Muscle layer of duodenum (tissue), 2 donors: Measurements from ENCODE around the gene C1RL.

ENCODE experiments used
- H3K27ac ChIP-seq: one replicate; pipeline ENCODE4 v1.7.0; 2013; ENCODE audit warnings: mild to moderate bottlenecking, low read length
- H3K27me3 ChIP-seq: one replicate; pipeline ENCODE4 v1.7.0; 2013; ENCODE audit warnings: low read depth, mild to moderate bottlenecking, control low read depth, low read length
- H3K36me3 ChIP-seq, 2 donors: one replicate each; pipeline ENCODE4 v1.7.0; 2013; ENCODE audit warnings: low read length in 2 of 2, control low read depth in 1 of 2, mild to moderate bottlenecking in 1 of 2; ENCODE audit not compliant: insufficient read depth in 2 of 2, control insufficient read depth in 1 of 2
- H3K4me1 ChIP-seq, 2 donors: one replicate each; pipeline ENCODE4 v1.7.0; 2013; ENCODE audit warnings: low read length in 2 of 2, mild to moderate bottlenecking in 2 of 2, control low read depth in 1 of 2, moderate library complexity in 1 of 2; ENCODE audit not compliant: insufficient read depth in 2 of 2, control insufficient read depth in 1 of 2
- H3K4me3 ChIP-seq, 2 donors: one replicate each; pipeline ENCODE4 v1.7.0; 2013; ENCODE audit warnings: low read length in 2 of 2, low read depth in 1 of 2, mild to moderate bottlenecking in 1 of 2
- H3K9me3 ChIP-seq, 2 donors: one replicate each; pipeline ENCODE4 v1.7.0; 2013; ENCODE audit warnings: low read length in 2 of 2, control low read depth in 1 of 2, mild to moderate bottlenecking in 1 of 2; ENCODE audit not compliant: control insufficient read depth in 1 of 2
- donor health status: healthy.

Gene C1RL

DNA sequence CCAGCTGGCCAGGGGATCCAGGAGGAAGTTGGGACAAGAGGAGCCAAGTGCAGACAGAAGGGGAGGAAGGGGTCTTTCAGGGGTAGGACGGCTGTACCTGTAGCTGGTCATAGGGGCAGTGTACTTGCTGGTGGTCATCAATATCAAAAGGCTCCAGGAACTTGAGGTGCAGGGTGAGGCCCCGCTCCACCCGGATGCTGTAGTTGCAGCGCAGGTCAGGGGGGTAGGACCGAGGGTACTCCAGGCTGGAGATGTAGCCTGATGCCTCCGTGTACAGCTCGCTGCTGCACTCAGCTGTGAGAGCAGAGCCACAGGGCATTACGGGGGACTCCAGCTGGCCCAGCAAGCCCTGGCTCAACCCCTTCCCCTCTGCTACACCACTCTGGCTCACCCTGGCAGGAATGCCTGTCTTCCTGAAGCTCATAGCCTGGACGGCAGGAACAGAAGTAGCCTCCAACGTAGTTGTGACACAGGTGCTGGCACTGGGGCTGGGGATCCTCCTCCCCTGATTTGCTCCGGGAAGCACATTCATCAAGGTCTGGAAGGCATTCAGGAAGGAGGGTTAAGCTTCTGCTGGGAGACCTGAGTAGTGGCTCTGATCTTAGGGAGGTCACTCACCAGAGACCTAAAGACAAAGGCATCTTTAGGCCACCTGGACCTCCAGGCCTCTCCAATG is 19.7 kb downstream of the C1RL start:
- Histone ChIP-seq H3K9me3 (no peaks in the 10 kb centered on the region), H3K27me3 (no peaks in the 10 kb centered on the region), H3K4me3 (no peak overlapping the region), H3K36me3 (peaks cover 20 to 49% of the 10 kb centered on the region in 2 donors), H3K4me1 (peaks cover 4 to 17% of the 10 kb centered on the region in 2 donors), H3K27ac (no peak overlapping the region)

GRCh38 chr12:7083125-7083524 is 25.9 kb downstream of the C1RL start:
- Histone ChIP-seq H3K4me1 (no peaks in the 10 kb centered on the region), H3K27ac (no peak overlapping the region), H3K4me3 (no peak overlapping the region), H3K27me3 (no peaks in the 10 kb centered on the region), H3K36me3 (peaks cover 36 to 58% of the 10 kb centered on the region in 2 donors), H3K9me3 (no peaks in the 10 kb centered on the region)

DNA sequence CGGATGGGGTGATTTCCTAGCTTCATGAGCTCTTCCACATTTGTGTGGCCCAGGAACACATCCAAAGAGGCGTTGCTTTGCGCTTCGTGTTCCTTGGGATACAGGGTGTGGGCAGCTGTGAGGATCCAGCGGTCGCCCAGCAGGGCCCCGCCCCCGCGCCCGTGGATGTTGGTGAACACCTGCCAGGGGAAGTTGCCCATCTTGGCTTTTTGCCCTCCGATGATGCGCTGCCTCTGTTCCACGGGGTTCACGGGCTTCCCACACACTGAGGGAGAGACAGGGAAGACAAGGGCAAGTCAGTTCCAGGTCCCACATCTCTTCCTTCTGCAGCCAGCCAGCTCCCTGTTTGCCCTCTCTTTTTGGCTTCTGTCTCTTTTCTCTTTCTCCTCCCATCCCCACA is 28.0 kb downstream of the C1RL start:
- no peaks in the 10 kb centered on the region for H3K27me3 ChIP-seq
- H3K9me3 ChIP-seq = no peaks in the 10 kb centered on the region
- H3K27ac ChIP-seq = no peak overlapping the region
- H3K4me3 ChIP-seq = no peak overlapping the region
- no peaks in the 10 kb centered on the region for H3K4me1 ChIP-seq
- peaks cover 28 to 42% of the 10 kb centered on the region in 2 donors for H3K36me3 ChIP-seq

DNA sequence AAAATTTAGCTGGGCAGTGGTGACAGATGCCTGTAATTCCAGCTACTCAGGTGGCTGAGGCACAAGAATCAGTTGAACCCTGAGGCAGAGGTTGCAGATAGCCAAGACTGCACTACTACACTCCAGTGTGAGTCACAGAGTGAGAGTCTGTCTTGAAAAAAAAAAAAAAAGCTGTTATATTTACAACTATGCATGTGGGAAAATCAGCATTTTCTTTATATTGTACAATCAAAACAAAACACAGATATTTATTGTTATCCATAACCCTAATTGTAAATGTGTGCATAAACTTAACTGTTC is 29.2 kb downstream of the C1RL start:
- Histone ChIP-seq H3K27me3 (no peaks in the 10 kb centered on the region), H3K27ac (peak overlapping the region; percentile 63), H3K4me3 (no peak overlapping the region)

DNA sequence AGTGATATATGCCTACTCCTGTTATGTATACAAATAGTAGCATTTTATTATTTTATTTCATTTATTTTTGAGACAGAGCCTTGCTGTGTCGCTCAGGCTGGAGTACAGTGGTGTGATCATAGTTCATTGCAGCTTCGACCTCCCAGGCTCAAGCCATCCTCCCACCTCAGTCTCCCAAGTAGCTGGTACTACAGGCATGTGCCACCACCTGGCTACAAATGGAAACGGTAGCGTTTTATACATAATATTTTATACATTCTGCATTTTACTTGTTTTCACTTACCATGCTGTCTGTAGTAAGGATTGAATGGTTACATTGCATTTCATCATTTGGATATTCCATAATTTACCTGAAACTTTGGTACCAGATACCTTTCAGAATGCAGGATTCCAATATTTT is 30.9 kb downstream of the C1RL start:
- H3K27me3 ChIP-seq = no peaks in the 10 kb centered on the region
- no peak overlapping the region for H3K4me3 ChIP-seq
- H3K9me3 ChIP-seq = no peaks in the 10 kb centered on the region
- no peak overlapping the region for H3K27ac ChIP-seq
- peaks cover 13 to 22% of the 10 kb centered on the region in 2 donors for H3K36me3 ChIP-seq
- no peaks in the 10 kb centered on the region for H3K4me1 ChIP-seq

More for the DNA sequence above, 29.2 kb downstream of the C1RL start:
- H3K36me3 ChIP-seq = peaks cover 19 to 29% of the 10 kb centered on the region in 2 donors
- H3K9me3 ChIP-seq = no peaks in the 10 kb centered on the region
- no peaks in the 10 kb centered on the region for H3K4me1 ChIP-seq

GRCh38 chr12:7076493-7076892 is 32.5 kb downstream of the C1RL start:
- Histone ChIP-seq H3K36me3 (peaks cover 6 to 9% of the 10 kb centered on the region in 2 donors), H3K4me1 (no peaks in the 10 kb centered on the region), H3K27me3 (no peaks in the 10 kb centered on the region), H3K27ac (no peak overlapping the region), H3K4me3 (no peak overlapping the region), H3K9me3 (no peaks in the 10 kb centered on the region)

GRCh38 chr12:7075939-7076338 is 33.1 kb downstream of the C1RL start:
- H3K27ac ChIP-seq = no peak overlapping the region
- H3K36me3 ChIP-seq = peaks cover 4 to 6% of the 10 kb centered on the region in 2 donors
- H3K27me3 ChIP-seq = no peaks in the 10 kb centered on the region
- no peak overlapping the region for H3K4me3 ChIP-seq
- no peaks in the 10 kb centered on the region for H3K9me3 ChIP-seq
- H3K4me1 ChIP-seq = no peaks in the 10 kb centered on the region

DNA sequence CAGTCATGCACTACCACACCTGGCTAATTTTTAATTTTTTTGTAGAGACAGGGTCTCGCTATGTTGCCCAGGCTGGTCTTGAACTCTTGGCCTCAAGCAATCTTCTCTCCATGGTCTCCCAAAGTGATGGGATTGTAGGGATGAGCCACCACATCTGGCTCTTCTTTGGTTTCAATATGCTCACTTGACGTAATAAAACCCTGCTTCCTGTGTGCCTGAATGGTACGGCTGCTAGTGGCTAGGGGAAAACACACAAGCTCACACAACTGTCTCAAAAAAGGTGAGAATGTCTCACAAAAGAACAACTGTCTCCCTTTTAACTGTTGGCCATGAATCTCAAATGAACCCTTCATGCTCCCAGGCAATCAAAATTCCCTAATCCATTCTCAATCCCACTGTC is 33.5 kb downstream of the C1RL start:
- Histone ChIP-seq H3K27me3 (no peaks in the 10 kb centered on the region), H3K27ac (no peak overlapping the region), H3K36me3 (peaks cover 1 to 6% of the 10 kb centered on the region in 2 donors), H3K4me1 (no peaks in the 10 kb centered on the region), H3K9me3 (no peaks in the 10 kb centered on the region), H3K4me3 (no peak overlapping the region)

DNA sequence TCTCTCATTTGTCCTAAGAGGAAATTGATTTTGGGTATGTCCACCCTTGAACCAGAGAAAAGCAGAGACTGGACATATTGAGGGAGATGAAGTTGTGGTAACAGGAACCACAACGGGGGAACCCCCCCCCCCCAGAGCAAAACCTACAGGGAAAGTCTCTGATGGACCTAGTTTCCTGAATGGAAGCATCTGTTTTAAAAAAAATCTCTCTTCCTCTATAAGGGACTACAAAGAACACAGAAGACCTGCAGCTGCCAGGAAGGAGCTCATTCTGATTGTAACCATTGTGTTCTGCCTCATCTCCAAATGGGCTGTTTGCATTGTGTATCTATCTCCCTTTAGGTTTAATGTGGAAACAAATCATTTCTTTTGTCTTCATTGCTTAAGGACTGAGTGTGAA is 35.1 kb downstream of the C1RL start:
- H3K27ac ChIP-seq = no peak overlapping the region
- no peak overlapping the region for H3K4me3 ChIP-seq
- no peaks in the 10 kb centered on the region for H3K4me1 ChIP-seq
- peaks cover 3 to 16% of the 10 kb centered on the region in 2 donors for H3K36me3 ChIP-seq
- no peaks in the 10 kb centered on the region for H3K27me3 ChIP-seq
- H3K9me3 ChIP-seq = no peaks in the 10 kb centered on the region

GRCh38 chr12:7072554-7072953 is 36.5 kb downstream of the C1RL start:
- Histone ChIP-seq H3K4me1 (no peaks in the 10 kb centered on the region), H3K9me3 (no peaks in the 10 kb centered on the region), H3K27me3 (no peaks in the 10 kb centered on the region), H3K27ac (no peak overlapping the region), H3K36me3 (peaks cover 8 to 24% of the 10 kb centered on the region in 2 donors), H3K4me3 (no peak overlapping the region)

- H3K27ac ChIP-seq = no peak overlapping the region
- H3K4me3 ChIP-seq = no peak overlapping the region
- no peaks in the 10 kb centered on the region for H3K27me3 ChIP-seq
- no peaks in the 10 kb centered on the region for H3K4me1 ChIP-seq
- H3K9me3 ChIP-seq = no peaks in the 10 kb centered on the region
- H3K36me3 ChIP-seq = peaks cover 13 to 29% of the 10 kb centered on the region in 2 donors
Measured at GRCh38 chr12:7072035-7072434, 37.0 kb downstream of the C1RL start.

GRCh38 chr12:7069386-7069785 is 39.6 kb downstream of the C1RL start:
- Histone ChIP-seq H3K9me3 (no peaks in the 10 kb centered on the region), H3K4me1 (no peaks in the 10 kb centered on the region), H3K36me3 (peaks cover 29 to 52% of the 10 kb centered on the region in 2 donors), H3K27me3 (no peaks in the 10 kb centered on the region), H3K27ac (no peak overlapping the region), H3K4me3 (no peak overlapping the region)
